HG03095 (cell line): ENCODE results near the gene NELFA.

ENCODE experiments used
- ATAC-seq: cut with Tn5 transposase; IDR thresholded peaks from one replicate; pipeline ENCODE4 v1.9.1; 2021; ENCODE audit warnings: moderate library complexity; ENCODE audit not compliant: unreplicated experiment

The NELFA gene

DNA sequence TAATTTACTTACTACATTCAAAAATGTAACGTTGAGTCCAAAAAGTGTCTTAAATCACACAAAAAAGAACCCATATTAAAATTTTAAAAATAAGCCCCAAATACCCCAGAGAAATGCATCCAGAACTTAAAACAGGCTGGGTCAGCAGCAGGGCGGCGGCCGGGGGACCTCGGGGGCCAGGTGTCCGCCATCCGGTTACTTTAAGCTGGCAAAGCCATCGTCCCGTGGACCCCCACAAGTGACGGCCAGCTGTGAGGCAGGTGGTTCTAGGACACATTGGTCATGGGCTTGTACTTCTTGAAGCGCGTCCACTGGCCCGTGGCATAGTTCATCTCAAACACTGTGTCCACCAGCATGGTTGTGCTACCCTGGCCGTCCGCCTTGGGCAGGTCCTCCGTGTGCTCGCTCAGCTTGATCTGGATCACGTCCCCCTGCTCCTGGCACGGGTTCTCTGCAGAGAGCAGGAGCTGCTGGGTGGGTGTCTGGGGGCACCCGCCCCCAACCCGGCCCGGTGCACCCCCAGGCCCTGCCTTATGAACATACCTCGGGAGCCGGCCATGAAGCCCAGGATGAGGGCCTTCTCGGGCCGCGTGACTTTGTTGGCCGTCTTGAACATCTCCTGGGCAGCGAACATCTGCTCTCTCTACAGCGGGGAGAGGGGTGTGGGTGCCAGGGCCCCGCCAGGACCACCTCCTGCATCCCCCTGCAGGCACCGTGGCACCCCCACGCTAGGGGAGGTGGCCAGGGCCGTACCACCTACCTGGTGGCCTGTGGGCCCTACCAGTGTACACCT lies 25.5 kb downstream of the NELFA start:
- no peak for ATAC-seq

DNA sequence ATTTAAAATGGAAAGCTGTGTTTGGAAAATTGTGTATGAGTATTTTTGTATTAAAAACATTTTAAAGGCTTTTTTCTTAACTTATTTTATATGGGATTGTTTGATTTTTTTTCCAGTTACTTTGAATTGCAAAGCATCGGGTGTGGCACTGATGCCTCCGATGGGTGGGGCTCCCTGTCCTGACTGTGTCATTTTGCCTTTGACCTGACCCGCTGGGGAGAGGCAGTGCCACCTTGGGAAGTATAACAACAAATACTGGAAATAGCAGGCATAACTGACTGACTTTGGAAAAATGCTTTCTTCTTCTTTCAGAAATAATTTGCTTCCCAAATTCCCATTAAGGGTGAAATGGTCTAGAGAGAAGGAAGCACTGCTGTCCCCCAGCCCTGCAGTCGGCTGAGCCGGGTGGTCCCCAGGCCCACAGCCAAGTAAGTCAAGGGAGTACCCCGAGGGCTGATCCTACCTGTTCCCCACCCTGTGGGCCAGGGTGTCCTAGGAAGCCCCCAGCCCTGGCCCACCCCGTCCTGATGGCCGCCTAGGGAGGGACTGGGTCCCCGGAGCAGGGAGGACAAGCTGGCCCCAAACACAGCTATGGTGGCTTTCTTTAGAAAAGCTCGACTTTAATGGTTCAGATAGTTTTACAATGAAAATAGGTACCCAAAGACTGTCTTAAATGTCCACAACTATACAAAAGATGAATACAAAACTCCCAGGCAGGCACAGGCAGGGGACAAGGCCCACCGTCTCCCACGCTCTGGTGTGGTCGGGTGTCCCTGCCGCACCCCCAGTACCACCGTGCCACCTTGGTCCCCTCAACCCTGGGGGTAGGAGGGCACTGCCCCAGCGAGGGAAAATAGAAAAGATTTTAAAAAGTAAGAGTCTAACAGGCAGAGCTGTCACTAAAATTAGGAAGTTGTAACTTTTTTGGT lies 26.4 kb downstream of the NELFA start:
- ATAC-seq: no peak

DNA sequence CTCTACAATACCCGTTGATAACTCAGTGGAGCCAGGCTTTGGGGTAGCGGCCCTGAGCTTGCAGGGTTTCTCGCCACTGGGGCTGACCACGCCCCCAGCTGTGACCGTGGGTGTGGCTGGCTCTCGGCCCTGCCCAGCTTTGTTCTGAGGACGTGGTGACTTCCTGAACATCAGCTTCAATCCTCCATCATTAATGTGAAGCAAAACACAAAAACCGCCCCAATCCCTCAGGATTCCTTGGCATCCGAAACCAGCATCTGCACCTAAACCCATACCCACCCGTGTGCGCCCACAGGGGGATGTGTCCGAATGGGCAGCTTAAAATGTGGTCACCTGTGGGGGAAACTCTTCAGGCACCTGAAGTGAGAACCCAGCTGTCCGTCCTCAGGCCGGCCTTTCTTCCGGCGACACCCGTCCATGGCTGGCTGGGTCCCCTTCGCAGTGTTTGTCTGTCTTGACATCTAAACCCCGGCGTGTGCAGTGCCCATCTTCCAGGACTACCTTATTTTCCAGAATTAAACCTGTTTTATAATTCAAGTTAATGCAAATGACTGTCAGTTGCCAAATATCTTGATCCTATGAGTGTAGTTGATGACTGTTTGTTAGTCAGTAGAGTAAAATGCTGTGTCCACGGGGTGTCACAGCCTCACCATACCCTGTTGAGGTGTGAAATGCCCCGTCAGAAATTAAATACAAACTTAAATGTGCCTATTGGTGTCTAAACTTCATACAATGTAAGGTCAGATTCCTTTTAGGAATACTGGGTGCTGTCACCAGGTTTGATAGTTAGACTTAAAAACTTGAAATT lies 27.3 kb downstream of the NELFA start:
- no peak for ATAC-seq

DNA sequence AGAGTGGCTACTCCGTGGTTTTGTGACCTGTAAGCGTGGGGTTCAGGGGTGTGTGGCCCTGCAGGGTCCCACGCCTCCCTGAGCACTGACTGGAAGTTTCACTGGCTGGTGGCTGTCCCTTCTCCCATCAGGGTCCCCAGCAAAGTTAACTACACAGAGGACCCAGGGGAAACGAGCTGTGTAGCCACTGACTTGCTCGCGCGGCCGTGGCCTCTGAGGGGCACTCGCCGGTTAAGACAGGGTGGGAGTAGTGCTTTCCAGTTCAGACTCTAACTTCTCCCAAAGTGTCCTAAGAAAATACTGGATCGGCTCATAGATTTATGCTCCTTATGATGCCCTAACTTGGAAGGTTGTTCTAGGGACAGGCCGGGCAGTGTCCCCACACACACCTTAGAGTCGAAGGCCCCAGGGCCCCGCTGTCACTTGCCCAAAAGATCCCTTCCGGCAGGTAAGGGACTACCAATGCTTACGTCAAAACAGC lies 28.2 kb downstream of the NELFA start:
- no peak for ATAC-seq

GRCh38 chr4:1979477-1980196 lies 29.1 kb downstream of the NELFA start:
- ATAC-seq: no peak

- no peak for ATAC-seq
These were observed 29.9 kb downstream of the NELFA start for GRCh38 chr4:1978741-1979476.

DNA sequence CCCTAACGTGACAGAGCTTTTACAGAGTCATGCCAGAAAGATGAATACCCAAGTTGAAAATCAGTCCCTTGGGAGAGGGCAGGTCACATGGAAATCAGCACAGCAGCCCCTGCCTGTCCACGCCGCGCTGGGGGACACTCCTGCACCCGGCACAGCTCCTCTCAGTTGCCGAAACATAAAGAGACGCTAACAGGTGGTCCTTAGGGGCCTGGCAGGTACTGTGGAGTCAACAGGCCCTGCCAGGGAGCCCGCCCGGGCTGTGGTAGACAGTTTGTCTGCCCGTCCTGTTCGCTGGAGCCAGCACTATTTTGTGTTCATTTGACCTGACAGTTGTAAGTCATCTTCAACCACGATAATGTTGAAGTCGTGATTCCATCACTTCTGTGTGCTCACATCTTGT lies 30.5 kb downstream of the NELFA start:
- ATAC-seq: no peak

GRCh38 chr4:1976416-1977352 lies 32.1 kb downstream of the NELFA start:
- no peak for ATAC-seq

DNA sequence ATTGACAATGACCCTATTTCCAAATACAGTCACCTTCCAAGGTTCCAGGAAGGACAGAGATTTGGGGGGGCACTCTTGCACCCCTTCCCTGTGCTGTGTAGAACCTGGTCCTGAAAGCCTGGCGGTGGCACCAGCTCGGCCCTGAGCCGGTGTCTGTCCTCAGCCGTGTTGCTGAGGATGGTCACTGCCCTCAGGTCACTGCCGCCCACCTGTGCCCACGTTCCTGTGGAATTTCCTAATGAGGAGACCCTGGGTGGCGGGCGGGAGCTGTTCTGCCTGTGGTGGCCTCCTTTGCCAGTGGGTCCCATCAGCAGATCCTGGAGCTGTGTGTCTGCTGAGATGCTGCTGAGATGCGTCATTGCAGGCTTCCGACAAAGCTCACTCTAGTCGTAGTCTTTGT lies 32.9 kb downstream of the NELFA start:
- no peak for ATAC-seq

- no peak for ATAC-seq
These were observed 33.4 kb downstream of the NELFA start for GRCh38 chr4:1975391-1975801.

DNA sequence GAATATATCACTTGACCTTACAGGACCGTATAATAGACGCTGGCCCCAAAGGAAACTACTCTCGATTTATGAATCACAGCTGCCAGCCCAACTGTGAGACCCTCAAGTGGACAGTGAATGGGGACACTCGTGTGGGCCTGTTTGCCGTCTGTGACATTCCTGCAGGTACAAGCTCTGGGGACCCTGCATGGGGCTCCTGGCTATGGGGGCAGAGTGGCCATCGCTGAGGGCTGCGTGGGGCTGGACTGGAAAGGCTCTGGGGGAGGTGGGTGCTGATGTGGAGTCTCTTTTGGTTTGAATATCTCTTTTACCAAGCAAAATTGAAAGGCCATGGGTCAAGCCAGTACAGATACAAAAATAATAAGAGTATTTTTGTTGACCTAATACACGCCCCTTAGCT lies 33.9 kb downstream of the NELFA start:
- ATAC-seq: no peak

- ATAC-seq: no peak
These were observed 35.1 kb downstream of the NELFA start for GRCh38 chr4:1973661-1974060.

DNA sequence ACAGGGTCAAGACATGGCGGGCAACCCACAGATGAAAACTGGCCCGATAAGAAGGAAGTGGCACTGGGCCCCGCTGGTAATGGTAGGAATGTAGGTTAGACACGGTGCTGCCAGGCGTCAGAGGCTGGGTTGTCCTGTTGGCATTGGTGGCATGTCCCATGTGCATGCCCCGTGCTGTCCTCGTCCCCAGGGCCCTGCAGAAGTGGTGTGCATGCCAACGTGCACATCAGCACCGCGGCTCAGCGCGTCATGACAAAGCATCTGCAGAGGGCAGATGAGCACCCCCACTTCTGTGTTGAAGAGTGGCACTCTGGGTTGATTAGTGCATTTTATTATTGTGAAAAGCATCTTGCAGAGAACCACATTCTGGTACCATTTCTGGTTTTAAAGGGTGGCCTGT lies 35.6 kb downstream of the NELFA start:
- ATAC-seq: no peak

- no peak for ATAC-seq
These were observed 36.4 kb downstream of the NELFA start for GRCh38 chr4:1972414-1972813.

DNA sequence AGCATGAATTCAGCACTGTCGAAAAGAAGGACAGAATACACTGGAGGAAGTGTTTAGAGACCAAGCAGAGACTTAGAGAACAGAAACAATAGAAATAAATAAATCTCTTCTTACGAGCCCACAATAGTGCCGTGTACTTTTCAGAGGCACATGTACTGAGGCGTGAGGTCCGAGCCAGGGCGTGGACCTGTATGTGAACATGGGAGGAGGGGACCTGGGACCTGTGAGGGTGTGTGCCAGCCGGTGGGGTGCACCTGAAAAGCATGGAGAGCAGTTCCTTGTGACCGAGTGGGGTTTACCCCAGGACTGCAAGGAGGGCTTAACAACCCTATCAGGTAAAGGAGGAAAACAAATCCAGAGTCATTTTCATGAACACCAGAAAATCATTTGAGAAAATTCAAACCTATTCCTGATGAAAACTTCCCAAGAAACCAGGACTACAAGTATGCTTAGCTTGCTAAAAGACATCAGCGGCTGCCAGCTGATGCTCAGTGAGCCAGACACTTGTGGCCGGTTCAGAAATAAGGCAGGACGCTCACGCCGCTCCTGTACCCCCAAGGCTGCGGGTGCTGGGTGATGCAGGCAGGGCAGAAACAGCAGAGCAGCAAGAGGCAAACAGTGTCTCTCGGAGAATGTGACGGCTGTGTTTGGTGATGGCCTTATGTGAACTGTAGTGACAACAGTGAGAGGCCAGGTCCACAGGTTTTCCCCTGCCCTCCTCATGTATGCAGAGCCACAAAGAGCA lies 37.1 kb downstream of the NELFA start:
- ATAC-seq: no peak

DNA sequence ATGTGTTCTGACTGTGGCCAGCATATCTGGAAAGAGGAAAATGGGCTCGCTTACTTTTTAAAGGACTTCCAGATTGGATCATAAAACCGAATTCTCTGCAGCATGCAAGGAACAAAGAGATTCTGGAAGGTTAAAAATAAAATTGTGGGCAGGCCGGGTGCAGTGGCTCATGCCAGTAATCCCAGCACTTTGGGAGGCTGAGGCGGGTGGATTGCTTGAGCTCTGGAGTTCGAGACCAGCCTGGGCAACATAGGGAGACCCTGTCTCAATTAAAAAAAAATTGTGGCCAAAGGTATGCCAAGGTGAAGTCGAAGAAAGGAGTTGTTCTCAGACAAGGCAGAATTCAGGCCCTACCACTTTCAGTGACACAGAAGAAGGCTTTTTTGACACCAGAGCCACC lies 37.8 kb downstream of the NELFA start:
- ATAC-seq: no peak

- ATAC-seq: no peak
These were observed 38.6 kb downstream of the NELFA start for GRCh38 chr4:1969928-1970723.
